Measurements from ENCODE around the gene RPRD1B.

- no peak for TF ChIP-seq POLR2A (IDR thresholded peaks at IDR 0.05; ENCODE audit: low read depth, low read length)
- TF ChIP-seq POLR2AphosphoS5 (IDR thresholded peaks at IDR 0.05; ENCODE audit: low read depth, low read length), result no peak
- TF ChIP-seq TAF1 (IDR thresholded peaks at IDR 0.05; ENCODE audit: borderline replicate concordance, low read depth, low read length), result no peak
Observed at GRCh38 chr20:38135271-38135650, 101.7 kb downstream of the RPRD1B start.
